OCI-M2 (cell line): ENCODE results near the gene LSM7.
"Not testable (repeated sequence)": the region's sequence is repeated elsewhere in the genome, so short reads cannot be mapped to it uniquely, and the experiment has no call there.

Experiments
- DNase-seq: peaks from one replicate; lab custom pipeline; 2025; ENCODE audit not compliant: unreplicated experiment; lab: John Stamatoyannopoulos, UW

The LSM7 gene

GRCh38 chr19:2281265-2282061 is 46.9 kb downstream of the LSM7 start:
- not testable (repeated sequence) for DNase-seq

GRCh38 chr19:2280633-2281264 is 47.6 kb downstream of the LSM7 start:
- no peak for DNase-seq

- DNase-seq = no peak
Observed at GRCh38 chr19:2278459-2279158, 49.8 kb downstream of the LSM7 start.

GRCh38 chr19:2277138-2277537 is 51.2 kb downstream of the LSM7 start:
- DNase-seq = no peak

GRCh38 chr19:2276429-2276986 is 51.9 kb downstream of the LSM7 start:
- no peak for DNase-seq

- no peak for DNase-seq
Observed at GRCh38 chr19:2275588-2276428, 52.6 kb downstream of the LSM7 start.

- DNase-seq = no peak
Observed at GRCh38 chr19:2274931-2275535, 53.4 kb downstream of the LSM7 start.

- no peak for DNase-seq
Observed at GRCh38 chr19:2274185-2274711, 54.1 kb downstream of the LSM7 start.

- DNase-seq = no peak
Observed at GRCh38 chr19:2273356-2274184, 54.8 kb downstream of the LSM7 start.
